LHCN-M2 (cell line): ENCODE results near the gene XRN1. TPM values are rescaled to one million over a fixed set of nuclear protein-coding genes. Genes with fewer than 3 reads are reported as not detected.
"Not testable (repeated sequence)": the region's sequence is repeated elsewhere in the genome, so short reads cannot be mapped to it uniquely, and the experiment has no call there.

Experiments used
- DNase-seq: peaks from one replicate; pipeline ENCODE4 v3.0.0-alpha.2; 2012; ENCODE audit warnings: low read depth
- total RNA-seq: library from RNA; depleted of rRNA; stranded (reverse); fragments of >200 nt; gene quantifications from 2 replicates; pipeline ENCODE4 v1.2.3, GENCODE V29; 2014

XRN1 gene
- total RNA-seq, 1 experiment from 2014 or later: 27.8 TPM

DNA sequence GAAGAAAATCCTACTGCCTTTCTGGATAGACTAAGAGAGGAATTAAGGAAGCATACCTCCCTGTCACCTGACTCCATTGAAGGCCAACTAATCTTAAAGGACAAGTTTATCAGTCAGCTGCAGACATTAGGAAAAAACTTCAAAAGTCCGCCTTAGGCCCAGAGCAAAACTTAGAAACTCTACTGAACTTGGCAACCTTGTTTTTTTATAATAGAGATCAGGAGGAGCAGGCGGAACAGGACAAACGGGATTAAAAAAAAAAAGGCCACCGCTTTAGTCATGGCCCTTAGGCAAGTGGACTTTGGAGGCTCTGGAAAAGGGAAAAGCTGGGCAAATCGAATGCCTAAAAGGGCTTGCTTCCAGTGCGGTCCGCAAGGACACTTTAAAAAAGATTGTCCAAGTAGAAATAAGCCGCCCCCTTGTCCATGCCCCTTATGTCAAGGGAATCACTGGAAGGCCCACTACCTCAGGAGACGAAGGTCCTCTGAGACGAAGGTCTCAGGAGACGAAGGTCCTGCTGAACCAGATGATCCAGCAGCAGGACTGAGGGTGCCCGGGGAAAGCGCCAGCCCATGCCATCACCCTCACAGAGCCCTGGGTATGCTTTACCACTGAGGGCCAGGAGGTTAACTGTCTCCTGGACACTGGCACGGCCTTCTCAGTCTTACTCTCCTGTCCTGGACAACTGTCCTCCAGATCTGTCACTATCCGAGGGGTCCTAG, 8.2 kb downstream of the XRN1 start:
- not testable (repeated sequence) for DNase-seq

DNA sequence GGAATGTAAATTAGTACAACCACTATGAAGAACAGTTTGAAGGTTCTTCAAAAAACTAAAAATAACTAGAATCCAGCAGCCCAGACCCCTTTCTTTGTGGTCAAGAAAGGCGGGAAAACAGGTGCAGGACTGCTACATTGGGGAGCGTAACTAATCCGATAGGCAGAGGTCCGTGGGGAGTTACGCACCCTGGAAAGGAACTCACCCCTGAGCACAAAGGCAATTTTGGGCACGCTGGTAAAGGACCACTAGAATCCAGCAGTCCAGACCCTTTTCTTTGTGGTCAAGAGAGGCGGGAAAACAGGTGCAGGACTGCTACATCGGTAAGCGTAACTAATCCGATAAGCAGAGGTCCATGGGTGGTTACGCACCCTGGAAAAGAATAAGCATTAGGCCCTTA, 9.7 kb downstream of the XRN1 start:
- not testable (repeated sequence) for DNase-seq

DNA sequence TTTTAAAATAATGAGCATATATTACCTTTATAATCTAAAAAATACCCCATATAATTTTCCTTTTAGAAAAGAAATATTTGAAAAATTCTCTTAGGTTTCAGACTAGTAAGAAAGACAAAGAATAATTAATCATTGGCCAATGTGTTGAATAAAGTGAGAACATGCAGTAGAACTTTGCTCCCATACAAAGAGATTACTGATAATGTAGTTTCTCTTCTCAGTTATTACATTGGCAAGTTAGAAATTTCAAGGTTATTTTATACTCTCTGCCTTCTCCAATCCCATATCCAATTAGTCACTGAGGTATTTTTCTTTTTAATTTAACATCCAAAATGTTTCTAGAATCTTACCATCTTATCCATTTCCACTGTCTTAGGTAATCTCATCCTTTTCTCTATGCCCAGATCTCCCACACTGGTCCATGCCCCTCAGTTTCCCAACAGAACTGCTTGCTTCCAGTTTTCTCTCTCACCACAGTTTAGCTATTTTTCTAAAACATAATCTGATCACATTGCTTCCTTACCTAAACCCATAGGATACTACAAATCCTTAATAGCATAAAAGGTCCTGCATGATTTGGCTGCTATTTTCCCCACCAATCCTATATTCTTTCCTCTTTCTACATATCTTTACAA, 10.8 kb downstream of the XRN1 start:
- DNase-seq: no peak

DNA sequence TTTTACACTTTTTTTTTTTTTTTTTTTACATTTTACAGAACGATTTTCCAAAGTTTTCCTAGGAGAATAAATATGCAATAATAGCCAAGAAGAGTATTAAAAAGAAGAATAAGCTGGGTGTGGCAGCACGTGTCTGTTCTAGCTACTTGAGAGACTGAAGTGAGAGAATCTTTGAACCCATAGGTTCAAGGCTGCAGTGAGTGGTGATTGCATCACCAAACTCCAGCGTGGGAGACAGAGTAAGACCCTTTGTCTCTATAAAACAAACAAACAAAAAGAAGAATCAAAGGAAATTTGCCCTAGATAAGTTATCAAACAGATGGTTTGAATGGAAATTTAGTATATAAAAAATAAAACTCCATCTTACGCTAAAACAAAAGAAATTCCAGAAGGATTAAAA, 13.3 kb downstream of the XRN1 start:
- DNase-seq: no peak

DNA sequence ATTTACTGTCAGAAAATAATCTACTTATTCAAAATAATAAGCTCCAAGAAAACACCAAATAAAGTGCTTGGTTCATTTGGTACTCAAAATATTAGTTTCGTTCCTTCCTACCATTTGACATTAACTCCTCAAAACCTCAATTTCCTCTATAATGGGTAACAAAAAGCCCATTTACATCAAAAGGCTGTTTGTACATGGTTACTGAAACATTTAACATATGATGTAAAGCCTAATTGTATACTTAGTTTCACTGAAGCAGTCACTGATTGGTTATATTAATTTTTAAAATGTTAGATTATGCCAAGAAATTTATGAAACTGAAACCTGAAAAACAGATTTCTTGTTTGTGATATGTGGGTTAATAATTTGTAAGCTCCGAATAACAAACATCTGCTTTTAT, 14.7 kb downstream of the XRN1 start:
- DNase-seq: no peak

DNA sequence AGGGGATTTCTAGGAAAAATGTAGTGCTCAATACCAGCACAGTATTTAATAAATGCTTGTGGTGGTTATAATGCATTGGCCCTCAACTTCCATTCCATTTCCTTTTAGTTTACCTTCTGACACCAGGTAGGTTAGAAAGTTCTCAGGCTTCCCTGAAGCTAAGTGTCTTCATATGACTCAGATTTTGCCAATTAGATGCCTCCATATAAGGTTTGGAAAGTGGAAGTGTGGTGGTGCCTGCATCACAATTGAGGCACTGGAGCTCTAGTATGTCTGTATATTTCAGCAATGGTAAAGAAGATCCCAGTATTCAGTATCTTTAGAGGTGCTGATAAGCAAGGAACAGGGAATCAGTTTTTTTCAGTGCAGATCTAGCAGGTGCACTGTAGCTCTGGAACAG, 18.3 kb downstream of the XRN1 start:
- no peak for DNase-seq

DNA sequence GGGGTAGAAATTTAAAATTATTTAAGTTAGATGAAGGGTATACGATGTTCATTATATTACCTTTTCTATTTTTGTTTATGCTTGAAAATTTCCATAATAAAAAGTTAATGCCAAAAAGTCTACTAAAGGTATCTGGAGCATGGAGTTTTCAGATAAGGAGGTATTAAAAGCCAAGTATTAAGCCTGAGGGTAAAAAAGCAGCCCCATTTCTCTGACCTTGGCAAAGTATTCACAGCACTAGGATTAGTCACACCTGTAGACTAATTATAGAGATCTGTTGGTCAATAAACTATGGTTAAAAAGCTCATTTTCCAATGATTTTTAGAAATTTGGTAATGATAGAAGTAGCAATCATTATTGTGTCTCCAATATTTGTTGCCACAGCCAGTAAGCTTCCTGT, 23.1 kb downstream of the XRN1 start:
- no peak for DNase-seq

DNA sequence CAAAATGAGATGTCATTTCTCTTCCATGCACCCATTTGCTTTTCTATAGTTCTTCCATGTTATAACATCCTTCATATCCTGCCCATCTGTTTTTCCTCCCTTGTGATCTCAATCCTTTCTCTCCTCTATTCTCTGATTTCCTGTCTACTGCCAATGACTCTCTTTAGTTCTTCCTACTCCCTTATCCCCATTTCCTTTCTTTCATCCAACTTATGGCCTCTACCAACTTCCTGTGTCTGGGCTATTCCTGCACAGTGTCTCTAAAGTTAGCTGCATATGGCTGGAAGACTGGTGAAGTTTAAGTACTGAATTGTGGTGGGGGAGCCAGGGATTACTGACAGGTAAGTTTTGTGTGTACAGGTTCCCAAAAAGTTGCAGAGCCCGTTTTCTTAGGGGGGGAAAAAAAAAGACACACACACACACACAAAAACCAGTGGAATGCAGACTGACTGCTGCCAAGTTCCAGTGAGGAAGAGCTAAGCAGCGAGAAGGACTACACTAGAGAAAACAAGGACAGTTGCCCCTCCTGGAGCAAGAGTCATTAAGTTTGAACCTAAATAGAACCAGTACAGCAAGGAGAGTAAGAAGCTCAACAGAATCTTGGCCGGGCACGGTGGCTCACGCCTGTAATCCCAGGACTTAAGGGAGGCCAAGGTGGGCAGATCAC, 28.8 kb downstream of the XRN1 start:
- DNase-seq: no peak

DNA sequence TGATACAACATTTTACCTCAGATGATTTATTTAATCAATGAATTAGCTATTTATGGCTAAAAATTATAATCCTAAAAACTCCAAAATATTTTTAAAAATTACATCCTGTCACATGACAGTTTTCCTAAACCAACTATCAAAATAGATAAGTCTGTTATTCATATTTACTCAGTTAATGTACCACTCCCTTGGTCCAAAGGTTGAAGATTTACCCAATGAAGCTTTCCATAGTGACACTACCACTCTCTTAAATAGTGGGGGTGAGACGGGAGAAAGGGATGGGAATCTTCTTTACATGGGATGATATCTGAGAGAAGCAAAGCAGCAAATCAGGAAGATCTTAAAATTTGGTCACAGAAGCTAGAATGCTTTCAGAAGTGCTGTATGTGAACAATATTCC, 30.5 kb downstream of the XRN1 start:
- no peak for DNase-seq

DNA sequence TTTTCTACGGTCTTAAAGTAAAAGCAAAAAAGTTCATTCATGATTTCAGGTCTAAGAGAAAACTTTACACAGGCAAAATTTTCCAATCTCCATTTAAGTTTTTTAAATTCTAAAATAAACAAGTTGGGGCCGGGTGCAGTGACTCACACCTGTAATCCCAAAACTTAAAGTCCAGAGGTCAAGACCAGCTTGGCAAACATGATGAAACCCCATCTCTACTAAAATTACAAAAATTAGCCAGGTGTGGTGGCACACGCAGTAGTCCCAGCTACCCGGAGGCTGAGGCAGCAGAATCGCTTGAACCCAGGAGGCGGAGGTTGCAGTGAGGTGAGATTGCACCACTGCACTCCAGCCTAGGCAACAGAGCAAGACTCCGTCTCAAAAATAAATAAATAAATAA, 47.3 kb downstream of the XRN1 start:
- not testable (repeated sequence) for DNase-seq

DNA sequence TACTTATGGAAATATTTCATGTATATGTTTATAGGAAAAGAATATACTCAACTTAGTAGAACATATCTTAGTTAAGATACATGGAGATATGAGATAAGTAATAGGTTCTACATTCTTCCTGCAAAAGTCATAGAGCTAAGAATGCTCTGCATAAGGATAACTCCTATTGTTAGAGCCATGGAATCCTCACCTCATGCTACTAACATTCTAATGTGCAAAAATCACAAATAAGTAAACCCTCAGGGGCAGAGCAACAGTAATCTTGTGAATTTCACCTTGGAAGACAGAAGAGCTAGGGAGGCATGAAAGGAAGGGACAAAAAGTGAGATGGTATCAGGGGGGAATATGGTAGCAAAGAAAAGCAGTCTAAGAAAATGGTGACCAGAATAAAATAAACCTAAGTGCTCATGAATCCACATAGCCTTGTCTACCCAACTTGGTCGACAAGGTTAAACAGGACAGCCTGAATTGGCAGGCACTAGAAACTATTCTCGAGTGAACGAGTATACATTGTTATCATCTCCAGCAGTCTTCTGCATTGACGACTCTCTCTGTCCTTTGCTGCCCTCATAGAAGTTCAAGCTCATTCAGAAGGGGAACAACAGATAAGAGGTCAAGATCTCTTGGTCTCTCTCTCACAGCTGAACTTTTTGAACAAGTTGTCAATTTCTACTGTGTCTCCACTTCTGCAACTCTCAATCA, 52.8 kb downstream of the XRN1 start:
- DNase-seq: no peak

DNA sequence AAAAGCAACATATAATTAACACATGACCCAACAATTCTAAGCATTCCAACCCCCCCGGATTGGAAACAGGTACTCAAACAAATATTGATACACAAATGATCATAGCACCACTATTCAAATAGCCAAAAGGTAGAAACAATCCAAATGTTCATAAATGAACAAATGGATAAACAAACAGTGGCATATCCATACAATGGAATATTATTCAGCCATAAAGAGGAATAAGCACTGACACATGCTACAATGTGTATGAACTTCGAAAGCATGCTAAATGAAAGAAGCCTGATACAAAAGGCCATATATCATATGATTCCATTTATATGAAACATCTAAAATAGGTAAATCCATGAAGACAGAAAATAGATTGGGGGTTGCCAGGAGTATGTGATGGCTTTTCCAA, 62.8 kb downstream of the XRN1 start:
- DNase-seq: no peak

DNA sequence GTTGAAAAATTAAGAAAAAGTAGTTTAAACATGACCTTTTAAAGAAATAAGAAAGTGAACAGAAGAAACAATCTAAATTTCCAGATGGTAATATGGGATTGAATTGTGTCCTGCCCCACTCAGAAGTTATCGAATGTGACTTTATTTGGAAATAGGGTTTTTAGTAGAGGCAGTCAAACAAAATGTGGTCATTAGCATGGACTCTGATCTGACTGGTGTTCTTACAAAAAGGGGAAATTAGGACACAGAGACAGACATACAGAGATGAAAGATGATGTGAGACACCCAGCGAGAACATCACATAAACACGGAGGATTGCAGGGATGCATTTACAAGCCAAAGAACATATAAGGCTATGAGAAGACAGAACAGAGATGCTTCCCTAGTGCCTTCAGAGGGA, 73.2 kb downstream of the XRN1 start:
- no peak for DNase-seq

DNA sequence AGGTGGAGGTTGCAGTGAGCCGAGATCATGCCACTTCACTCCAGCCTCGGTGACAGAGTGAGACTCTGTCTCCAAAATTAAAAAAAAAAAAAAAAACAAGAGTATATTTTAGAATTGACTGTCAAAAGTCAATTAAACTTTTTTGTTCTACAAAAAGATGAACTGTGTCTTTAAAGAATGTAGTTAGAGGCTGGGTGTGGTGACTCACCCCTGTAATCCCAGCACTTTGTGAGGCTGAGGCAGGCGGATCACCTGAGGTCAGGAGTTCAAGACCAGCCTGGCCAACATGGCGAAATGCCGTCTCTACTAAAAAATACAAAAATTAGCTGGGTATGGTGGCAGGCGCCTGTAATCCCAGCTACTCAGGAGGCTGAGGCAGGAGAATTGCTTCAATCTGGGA, 78.3 kb downstream of the XRN1 start:
- DNase-seq: peak; percentile 13

DNA sequence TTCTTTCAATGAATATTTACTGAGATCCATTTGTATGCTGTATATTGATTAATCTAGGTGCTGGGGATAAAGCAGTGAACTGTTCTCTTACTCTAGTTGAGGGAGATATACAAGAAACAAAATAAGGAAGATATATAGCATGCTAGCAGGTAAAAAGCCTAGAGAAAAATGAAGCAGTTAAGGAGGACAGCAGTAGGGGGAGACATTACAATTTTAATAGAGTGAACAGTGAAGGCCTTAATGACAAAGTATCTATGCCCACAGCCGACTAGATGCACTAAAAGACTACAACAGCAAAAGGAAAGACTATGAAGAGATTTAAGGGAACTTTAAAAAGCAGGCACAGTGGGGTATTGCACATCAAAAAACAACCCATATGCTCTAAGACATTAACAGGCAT, 81.4 kb downstream of the XRN1 start:
- DNase-seq: peak; percentile 10

DNA sequence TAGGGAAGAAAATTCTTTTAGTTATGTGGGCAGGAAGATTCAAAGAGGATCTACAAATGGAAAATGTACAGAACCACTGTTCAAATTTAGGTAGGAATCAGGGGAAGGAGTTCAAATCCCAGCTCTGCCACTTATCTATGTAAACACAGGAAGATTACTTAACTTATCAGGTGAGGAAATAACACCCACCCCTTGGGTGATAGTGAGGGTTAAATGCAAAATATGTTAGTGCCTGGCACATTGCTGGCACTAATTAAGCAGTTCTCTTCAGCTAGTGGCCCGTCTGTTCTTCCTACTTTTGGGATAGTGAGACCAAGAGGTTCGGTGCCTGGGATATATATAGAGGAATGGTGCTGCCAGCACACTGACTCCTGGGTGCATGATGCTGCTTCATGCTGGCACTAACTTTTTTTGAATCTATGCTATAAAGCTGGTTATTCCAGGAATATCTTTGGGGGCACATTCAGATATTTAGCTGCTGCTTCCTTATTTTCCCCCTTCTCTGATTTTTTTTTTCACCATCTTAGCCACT, 83.8 kb downstream of the XRN1 start:
- DNase-seq: no peak

DNA sequence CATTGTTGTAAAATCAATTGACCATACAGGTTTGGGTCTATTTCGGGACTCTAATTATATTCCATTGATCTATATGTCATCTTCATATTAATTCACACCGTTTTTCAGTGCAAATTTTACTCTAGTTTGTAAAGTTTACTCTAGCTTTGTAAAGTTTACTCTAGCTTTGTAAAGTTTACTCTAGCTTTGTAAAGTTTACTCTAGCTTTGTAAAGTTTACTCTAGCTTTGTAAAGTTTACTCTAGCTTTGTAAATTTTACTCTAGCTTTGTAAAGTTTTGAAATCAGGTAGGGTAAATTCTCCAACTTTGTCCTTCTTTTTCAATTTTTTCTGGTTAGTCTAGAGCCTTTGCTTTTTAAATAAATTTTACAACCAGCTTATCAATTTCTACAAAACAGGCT, 84.4 kb downstream of the XRN1 start:
- not testable (repeated sequence) for DNase-seq

DNA sequence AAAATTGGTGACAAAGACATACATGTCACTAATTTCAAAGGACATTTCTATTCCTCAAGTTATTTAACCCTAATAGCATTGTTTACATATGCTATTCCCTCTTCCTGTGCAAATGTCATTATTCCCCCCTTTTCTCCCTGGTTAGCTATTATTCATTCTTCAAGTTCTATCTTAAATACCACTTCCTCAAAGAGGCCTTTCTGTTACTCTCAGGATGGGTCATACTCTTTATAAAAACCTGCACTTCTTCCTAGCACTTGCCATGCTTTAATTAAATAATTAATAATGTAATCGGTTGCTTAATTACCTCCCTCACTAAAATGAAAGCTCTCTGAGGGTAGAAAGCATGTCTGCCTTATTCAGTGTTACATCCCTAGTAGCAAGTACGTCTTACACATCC, 88.5 kb downstream of the XRN1 start:
- DNase-seq: no peak

DNA sequence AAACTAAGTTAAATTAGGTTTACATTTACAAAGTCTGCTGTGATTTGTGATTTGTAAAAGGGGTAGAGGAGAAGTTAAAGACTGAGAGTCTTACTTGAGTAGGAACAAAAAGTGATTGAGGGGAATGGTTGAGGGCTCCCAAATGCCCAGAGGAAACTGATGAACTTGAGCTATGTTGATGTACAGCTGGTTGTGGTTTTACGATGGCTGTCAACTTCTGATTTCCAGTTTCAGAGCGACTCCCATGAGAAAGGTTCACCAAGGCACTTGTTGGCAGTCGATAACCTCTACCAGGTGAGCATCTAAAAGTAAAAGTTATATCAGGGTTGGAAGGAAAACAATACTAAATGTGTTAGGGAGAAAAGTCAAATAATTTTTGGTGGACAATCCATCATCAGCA, 91.0 kb downstream of the XRN1 start:
- no peak for DNase-seq

DNA sequence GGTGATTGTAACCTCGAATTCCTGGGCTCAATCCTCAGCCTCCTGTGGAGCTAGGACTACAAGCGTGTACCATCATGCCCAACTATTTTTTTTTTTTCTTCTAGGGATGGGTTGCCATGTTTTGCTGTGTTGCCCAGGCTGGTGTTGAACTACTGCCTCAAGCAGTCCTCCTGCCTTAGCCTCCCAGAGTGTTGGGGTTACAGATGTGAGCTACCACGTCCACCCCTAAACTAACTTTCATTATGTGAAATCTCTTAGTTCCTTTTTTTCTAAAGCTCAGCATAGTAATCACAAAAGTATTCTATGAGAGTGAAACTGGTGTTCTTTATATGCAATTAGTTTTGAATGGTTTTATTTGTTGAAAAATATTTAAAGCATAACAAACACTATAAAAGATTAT, 92.1 kb downstream of the XRN1 start:
- DNase-seq: no peak

DNA sequence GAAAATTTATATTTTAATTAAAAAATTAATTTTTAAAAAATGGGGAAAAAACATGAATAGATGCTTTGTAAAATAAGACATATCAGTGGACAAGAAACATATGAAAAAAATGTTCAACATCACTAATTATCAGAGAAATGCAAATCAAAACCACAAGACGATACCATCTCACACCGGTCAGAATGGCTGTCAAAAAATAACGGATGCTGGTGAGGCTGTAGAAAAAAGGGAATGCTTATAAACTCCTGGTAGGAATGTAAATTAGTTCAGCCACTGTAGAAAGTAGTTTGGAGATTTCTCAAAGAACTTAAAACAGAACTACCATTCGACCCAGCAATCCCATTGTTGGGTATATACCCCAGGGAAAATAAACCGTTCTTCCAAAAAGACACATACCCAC, 93.8 kb downstream of the XRN1 start:
- no peak for DNase-seq

DNA sequence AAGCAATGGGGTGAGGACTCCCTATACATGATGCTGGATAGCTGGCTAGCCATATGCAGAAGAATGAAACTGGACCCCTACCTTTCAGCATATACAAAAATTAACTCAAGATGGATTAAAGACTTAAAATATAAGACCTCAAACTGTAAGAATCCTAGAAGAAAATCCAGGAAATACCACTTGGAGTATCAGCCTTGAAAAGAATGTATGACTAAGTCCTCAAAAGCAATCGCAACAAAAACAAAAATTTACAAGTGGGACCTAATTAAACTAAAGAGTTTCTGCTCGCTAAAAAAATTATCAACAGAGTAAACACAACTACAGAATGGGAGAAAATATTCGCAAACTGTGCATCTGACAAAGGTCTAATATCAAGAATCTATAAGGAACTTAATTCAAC, 94.3 kb downstream of the XRN1 start:
- no peak for DNase-seq
